ENCODE results near the gene POTEJ. TPM values are rescaled to one million over a fixed set of nuclear protein-coding genes. Genes with fewer than 3 reads are reported as not detected.
"Not testable (repeated sequence)": the region's sequence is repeated elsewhere in the genome, so short reads cannot be mapped to it uniquely, and the experiment has no call there.

POTEJ gene
- total RNA-seq, 3 donors from 2014 or later: not detected

DNA sequence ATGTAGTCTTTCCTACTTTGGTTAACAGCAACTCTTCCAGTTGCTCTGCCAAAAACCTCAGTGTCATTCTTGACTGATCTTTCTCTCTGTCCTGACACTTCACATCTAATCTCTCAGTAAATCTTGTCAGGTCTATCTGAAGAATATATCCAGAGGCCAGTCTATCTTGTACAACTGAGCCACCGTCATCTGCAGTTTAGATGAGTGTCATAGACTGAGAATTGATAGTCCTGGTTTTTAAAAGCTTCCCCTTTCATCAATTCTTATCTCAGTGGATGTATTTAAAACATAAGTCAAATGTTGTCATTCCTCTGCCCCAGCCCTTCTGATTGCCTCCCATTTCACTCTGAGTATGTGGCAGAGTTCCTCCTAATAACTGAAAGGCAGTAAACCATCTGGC is 38.0 kb downstream of the POTEJ start:
- not testable (repeated sequence) for H3K9me3 Mint-ChIP-seq; DNase-seq; H3K4me3 Mint-ChIP-seq; H3K27me3 Mint-ChIP-seq (ENCODE audit: low read depth); H3K4me1 Mint-ChIP-seq (ENCODE audit: low read depth); H3K36me3 Mint-ChIP-seq (ENCODE audit: insufficient read depth); ATAC-seq

DNA sequence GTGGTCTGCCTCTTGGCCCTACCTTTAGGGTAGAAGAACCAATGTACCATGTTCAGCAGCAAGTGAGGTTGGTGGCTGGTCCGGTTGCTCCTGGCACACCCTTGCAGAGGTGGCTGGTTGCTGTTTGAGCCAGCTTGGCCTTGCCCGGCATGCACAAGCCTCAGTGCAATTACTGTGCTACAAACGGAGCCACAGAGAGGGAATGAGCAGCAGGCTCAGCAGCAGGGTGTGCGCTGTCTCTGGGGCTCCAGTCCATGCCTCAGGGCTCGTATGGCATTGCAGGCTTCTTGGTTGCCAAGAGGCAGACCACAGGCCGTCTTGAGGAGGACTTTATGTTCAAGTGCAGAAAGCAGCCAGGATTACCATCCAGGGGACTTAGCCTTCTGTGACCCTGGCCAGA is 53.3 kb downstream of the POTEJ start:
- H3K9me3 Mint-ChIP-seq: not testable (repeated sequence)

DNA sequence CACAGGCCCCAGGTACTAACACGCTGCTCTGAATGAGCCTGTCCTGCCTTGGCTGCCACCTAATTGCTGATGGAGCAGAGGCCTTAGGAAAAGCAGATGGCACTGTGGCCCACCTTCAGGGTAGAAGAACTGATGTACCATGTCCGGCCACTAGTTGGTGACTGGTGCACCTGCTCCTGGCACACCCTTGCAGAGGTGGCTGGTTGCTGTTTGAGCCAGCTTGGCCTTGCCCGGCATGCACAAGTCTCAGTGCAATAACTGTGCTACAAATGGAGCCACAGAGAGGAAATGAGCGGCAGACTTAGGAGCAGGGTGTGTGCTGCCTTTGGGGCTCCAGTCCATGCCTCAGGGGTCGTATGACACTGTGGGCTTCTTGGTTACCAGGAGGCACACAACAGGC is 54.4 kb downstream of the POTEJ start:
- not testable (repeated sequence) for H3K36me3 Mint-ChIP-seq (ENCODE audit: insufficient read depth); H3K27me3 Mint-ChIP-seq (ENCODE audit: low read depth); H3K4me3 Mint-ChIP-seq; DNase-seq; H3K9me3 Mint-ChIP-seq; ATAC-seq; H3K4me1 Mint-ChIP-seq (ENCODE audit: low read depth)

More for the DNA sequence above, 53.3 kb downstream of the POTEJ start:
- H3K4me3 Mint-ChIP-seq; H3K27me3 Mint-ChIP-seq (ENCODE audit: low read depth); H3K4me1 Mint-ChIP-seq (ENCODE audit: low read depth); H3K36me3 Mint-ChIP-seq (ENCODE audit: insufficient read depth); ATAC-seq; DNase-seq: not testable (repeated sequence)

DNA sequence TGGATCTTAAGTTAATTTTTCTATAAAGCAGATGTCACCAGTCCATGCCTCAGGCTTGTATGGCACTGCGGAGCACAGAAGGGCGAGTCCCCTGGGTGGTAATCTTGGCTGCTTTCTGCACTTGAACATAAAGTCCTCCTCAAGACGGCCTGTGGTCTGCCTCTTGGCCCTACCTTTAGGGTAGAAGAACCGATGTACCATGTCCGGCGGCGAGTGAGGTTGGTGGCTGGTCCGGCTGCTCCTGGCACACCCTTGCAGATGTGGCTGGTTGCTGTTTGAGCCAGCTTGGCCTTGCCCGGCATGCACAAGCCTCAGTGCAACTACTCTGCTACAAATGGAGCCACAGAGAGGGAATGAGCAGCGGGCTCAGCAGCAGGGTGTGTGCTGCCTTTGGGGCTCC is 56.3 kb downstream of the POTEJ start:
- H3K4me1 Mint-ChIP-seq (ENCODE audit: low read depth); H3K36me3 Mint-ChIP-seq (ENCODE audit: insufficient read depth); H3K4me3 Mint-ChIP-seq; H3K9me3 Mint-ChIP-seq; DNase-seq; ATAC-seq; H3K27me3 Mint-ChIP-seq (ENCODE audit: low read depth): not testable (repeated sequence)

DNA sequence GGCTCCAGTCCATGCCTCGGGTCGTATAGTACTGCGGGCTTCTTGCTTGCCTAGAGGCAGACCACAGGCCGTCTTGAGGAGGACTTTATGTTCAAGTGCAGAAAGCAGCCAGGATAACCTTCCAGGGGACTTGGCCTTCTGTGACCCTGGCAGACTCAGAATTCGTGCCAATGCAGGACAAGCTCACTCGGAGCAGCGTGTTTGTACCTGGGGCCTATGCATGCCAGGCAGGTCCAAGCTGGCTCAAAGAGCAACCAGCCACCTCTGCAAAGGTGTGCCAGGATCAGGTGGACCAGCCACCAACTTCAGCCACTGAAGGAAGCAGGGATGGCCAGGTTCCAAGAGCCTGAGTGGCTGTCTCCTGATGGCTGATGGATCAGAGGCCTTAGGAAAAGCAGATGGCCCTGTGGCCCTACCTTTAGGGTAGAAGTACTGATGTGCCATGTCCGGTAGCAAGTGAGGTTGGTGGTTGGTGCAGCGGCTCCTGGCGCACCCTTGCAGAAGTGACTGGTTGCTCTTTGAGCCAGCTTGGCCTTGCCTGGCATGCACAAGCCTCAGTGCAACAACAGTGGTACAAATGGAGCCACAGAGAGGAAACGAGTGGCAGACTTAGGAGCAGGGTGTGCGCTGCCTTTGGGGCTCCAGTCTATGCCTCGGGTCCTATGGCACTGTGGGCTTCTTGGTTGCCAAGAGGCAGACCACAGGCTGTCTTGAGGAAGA is 58.9 kb downstream of the POTEJ start:
- H3K27me3 Mint-ChIP-seq (ENCODE audit: low read depth); H3K4me1 Mint-ChIP-seq (ENCODE audit: low read depth); ATAC-seq; H3K4me3 Mint-ChIP-seq; H3K36me3 Mint-ChIP-seq (ENCODE audit: insufficient read depth); H3K9me3 Mint-ChIP-seq; DNase-seq: not testable (repeated sequence)

DNA sequence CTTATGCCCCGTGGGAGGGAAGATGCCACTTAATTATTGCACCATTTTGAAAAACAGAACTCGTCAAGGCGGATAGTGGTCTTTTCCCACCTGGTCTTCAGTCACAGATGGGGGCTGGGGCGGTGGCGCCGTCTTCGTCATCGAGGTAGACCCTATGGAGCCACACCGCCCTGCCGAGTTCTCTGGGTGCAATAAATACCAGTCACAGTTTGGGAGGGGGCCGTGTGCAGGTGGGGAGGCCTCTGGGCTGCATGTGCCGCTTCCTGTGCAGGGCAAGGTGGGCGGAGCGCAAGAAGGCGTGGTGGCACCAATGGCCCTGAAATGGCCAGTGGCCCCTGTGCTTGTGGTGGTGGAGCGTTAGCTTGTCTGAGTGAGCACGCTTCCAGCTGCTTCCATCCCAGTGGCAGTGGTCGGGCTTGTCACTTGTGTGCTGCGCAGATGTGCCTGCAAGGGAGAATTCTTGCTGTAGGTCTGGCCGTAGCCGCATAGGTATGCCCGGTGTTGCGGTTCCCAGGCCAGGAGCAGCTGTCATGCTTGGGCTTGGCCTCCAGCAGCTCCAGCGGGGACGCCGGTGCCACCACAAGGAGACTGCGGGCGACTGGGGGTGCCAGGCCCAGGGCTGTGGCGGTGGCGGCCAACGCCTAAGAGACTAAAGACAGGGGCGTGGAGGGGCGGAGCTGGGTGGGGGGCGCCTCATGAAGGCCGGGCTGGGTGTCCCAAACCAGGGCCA is 81.0 kb downstream of the POTEJ start:
- peaks cover 14% of the 10 kb centered on the region for H3K27me3 Mint-ChIP-seq (ENCODE audit: low read depth)
- DNase-seq; H3K36me3 Mint-ChIP-seq (ENCODE audit: insufficient read depth); H3K9me3 Mint-ChIP-seq; H3K4me3 Mint-ChIP-seq; H3K4me1 Mint-ChIP-seq (ENCODE audit: low read depth): not testable (repeated sequence)
- peak in 1 of 2 donors; percentile 18 for ATAC-seq

DNA sequence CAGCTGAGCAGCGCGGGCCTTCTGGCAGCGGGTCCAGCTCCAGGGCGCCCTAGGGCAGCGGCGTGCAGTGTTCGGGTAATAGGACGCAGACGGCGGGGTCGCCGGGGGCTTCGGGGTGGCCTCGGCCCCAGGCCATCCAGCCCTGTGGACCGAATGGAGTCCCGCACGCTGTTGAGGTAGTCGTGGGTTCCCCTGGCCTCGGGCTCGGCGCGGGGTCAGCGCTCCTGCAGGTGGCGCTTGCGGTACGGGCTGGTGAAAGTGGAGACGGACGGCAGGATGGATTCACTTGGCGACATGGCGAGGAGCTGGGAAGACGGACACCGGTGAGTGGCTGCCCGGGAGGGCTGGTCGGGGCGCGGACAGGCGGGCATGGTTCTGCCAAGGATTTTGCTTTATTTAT is 82.2 kb downstream of the POTEJ start:
- not testable (repeated sequence) for H3K4me1 Mint-ChIP-seq (ENCODE audit: low read depth); H3K36me3 Mint-ChIP-seq (ENCODE audit: insufficient read depth); H3K4me3 Mint-ChIP-seq; DNase-seq; H3K9me3 Mint-ChIP-seq; ATAC-seq
- H3K27me3 Mint-ChIP-seq (ENCODE audit: low read depth): peaks cover 14% of the 10 kb centered on the region

DNA sequence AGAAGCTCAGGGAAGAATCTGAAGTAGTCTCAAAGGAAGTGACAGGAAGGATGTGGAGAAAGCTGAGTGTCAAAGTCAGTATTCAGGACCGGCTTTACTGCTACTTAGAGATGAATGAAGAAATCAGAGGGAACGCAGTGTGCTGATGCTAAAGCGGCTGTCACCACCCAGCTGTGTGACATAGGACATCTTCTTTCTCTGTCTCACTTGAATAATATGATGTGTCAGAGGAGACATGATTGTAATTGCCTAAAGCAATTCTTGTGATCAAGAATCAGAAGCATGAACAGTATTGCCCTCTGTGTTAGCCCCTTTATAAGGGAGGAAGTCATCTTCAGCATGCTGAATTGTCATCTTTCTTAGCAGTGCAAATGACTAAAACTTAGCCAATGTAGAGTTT is 92.0 kb downstream of the POTEJ start:
- not testable (repeated sequence) for ATAC-seq; H3K27me3 Mint-ChIP-seq (ENCODE audit: low read depth); DNase-seq; H3K4me1 Mint-ChIP-seq (ENCODE audit: low read depth); H3K9me3 Mint-ChIP-seq; H3K4me3 Mint-ChIP-seq; H3K36me3 Mint-ChIP-seq (ENCODE audit: insufficient read depth)

Other genes with a start within 250 kb of the POTEJ start
- gene POTEI, start 102.1 kb upstream of the POTEJ start, total RNA-seq: not detected
- not detected for gene CFC1B, start 90.2 kb upstream of the POTEJ start, total RNA-seq
- under 1 TPM in 1 of 3 donors, not detected in 2; 0.18 TPM for gene CFC1, start 11.9 kb upstream of the POTEJ start, total RNA-seq
- gene GPR148, start 117.6 kb downstream of the POTEJ start, total RNA-seq: not detected
- gene AMER3, start 144.1 kb downstream of the POTEJ start, total RNA-seq: not detected
- gene ARHGEF4, start 225.5 kb downstream of the POTEJ start, total RNA-seq: under 1 TPM; 0.43 to 0.84 (median 0.58) TPM